Activated CD4-positive, alpha-beta T cell treated with anti-CD3 and anti-CD28 coated beads for 4 hours (primary cell): Measurements from ENCODE around the gene OBSCN.

Experiments used
- DNase-seq, 2 donors: peaks; one replicate each; pipeline ENCODE4 v3.0.0-alpha.2; 2020

Gene OBSCN

DNA sequence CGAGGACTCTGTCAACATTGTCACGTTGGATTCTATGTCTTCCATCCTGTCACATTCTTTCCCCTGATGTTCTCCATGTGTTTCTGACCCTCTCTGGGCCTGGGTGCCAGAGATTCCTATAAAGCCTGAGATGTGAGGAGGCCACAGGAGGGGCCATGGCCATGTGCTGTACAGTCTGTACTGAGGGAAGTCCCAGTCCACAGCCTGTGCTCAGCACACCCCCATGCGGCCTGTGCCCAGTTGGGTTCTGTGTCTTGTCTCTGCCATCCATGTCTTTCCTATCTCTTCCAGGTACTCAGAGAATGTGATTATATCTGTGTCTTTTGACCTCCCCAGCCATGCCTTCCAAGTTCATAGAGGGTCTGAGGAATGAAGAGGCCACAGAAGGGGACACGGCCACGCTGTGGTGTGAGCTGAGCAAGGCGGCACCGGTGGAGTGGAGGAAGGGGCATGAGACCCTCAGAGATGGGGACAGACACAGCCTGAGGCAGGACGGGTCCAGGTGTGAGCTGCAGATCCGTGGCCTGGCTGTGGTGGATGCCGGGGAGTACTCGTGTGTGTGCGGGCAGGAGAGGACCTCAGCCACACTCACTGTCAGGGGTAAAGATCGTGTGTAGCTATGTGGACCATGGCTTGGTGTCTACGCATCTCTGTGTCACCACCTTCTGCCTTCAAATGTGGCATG is 86.1 kb downstream of the OBSCN start:
- DNase-seq = no peak

DNA sequence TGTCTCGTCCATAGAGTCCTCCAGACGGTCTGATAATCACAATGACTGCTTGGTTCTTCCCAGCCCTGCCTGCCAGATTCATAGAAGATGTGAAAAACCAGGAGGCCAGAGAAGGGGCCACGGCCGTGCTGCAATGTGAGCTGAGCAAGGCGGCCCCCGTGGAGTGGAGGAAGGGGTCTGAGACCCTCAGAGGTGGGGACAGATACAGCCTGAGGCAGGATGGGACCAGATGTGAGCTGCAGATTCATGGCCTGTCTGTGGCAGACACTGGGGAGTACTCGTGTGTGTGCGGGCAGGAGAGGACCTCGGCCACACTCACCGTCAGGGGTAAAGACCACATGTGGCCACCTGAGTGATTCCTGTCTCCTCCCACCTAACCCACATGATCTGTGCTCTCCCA is 86.9 kb downstream of the OBSCN start:
- DNase-seq = no peak

DNA sequence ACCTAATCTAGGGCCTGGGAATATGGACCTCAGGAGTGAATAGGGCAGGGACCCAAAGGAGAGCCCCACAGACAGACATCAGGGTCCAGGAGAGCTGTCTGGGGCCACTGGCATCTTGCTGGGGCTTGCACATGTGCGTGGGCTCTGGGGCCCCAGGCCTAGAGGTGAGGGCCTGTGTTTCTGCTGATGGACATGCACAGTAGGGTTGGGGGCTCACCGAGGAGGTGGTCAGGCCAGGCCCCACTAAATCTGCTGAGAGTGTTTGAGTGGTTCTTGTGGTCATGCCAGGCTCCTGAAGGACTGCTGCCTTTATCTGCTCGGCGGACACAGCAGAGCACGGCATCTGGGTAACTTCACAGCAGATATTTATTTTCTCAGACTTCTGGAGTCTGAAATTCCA is 87.4 kb downstream of the OBSCN start:
- DNase-seq = no peak

DNA sequence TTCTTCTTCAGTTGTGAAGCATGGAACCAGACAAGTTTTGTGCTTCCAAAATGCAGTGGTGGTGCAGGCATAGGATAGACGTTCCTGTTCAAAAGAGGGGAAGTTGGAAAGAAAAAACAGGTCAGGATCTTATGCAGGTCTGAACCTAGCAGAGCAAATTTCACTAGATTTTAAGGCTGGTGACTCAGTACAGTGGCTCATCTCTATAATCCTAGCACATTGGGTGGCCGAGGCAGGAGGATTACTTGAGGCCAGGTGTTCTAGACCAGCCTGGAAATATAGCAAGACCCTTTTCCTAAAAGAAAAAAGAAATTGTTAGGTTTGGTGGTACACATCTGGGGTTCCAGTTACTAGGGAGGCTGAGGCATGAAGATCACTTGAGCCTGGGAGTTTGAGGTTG is 88.1 kb downstream of the OBSCN start:
- DNase-seq = no peak

DNA sequence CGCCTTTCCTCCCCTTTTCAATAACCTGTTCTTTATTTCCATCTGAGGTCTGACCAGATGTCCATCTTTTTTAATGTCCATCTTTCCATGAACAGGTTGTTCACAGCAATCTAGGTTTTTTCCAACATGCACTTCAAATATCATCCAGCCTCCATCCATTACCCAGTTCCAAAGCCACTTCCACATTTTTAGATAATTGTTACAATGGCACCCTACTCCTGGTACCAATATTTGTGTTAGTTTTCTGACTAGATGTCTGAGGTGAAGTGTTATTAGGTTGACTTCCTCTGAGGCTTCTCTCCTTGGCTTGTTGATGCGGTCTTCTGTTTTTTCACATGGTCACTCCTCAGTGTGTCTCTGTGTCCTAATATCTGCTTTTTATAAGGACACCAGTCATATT is 89.4 kb downstream of the OBSCN start:
- DNase-seq = no peak

DNA sequence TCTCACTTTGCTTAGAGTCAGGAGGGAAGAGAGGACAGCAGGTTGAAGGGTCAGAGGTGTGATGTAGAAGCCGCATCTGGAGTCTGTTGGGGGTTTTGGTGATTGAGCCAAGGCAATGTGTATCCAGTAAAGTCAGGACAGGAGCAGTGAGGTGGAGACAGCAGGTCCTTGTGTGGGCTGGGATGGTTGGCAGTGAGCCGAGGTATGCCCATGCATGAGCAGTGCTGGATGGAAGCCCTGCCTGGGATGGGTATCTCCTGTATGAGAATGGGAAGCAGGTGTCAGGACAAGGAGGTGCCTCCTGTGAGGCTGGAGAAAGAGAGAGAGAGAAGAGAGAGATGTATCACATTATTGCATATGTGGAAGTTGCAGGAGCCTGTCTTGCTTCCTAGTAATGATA is 90.0 kb downstream of the OBSCN start:
- DNase-seq = no peak

DNA sequence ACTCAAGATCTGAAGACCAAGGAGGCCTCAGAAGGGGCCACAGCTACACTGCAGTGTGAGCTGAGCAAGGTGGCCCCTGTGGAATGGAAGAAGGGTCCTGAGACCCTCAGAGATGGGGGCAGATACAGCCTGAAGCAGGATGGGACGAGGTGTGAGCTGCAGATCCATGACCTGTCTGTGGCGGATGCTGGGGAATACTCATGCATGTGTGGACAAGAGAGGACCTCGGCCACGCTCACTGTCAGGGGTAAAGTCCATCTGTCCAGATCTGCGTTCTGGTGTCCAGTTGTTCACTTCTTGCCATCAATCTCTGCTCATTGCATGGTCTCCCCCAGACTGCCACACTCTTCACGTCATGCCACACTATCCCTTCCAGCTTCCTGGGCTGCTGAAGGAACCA is 90.6 kb downstream of the OBSCN start:
- DNase-seq = no peak

DNA sequence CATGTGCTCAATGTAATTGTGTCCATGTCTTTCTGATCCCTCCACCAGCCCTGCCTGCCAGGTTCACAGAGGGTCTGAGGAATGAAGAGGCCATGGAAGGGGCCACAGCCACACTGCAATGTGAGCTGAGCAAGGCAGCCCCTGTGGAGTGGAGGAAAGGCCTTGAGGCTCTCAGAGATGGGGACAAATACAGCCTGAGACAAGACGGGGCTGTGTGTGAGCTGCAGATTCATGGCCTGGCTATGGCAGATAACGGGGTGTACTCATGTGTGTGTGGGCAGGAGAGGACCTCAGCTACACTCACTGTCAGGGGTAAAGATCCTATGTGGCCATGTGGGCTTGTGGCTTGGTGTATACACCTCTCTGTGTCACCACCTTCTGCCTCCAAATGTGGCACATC is 91.4 kb downstream of the OBSCN start:
- DNase-seq = no peak

DNA sequence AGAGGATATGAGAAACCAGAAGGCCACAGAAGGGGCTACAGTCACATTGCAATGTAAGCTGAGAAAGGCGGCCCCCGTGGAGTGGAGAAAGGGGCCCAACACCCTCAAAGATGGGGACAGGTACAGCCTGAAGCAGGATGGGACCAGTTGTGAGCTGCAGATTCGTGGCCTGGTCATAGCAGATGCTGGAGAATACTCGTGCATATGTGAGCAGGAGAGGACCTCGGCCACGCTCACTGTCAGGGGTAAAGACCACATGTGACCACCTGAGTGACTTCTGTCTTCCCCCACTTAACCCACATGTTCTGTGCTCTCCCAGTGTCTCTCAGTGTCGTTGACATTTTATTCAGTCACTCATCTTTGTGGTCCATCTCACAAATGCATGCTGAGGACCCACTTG is 92.1 kb downstream of the OBSCN start:
- DNase-seq = no peak

DNA sequence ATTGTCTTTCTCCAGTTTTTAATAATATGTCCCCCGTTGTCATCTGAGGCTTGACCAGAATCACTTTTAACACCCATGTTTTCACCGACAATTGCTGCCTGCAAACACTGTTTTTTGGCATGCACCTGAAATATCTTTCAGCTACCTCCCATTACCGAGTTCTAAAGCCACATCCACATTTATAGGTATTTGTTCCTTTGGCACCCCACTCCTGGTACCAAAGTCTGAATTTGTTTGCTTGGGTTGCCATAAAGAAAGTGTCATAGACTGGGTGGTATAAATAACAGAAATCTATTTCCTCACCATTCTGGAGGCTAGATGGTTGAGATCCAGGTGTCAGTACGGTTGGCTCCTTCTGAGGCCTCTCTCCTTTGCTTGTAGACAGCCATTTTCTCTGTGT is 94.2 kb downstream of the OBSCN start:
- DNase-seq = no peak

DNA sequence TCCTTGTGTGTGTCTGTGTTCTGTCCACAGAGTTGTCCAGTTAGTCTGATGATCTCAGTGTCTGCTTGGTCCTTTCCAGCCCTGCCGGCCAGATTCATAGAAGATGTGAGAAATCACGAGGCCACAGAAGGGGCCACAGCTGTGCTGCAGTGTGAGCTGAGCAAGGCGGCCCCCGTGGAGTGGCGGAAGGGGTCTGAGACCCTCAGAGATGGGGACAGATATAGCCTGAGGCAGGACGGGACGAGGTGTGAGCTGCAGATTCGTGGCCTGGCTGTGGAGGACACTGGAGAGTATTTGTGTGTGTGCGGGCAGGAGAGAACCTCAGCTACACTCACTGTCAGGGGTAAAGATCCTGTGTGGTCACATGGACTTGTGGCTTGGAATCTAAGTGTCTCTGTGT is 95.8 kb downstream of the OBSCN start:
- DNase-seq = no peak

DNA sequence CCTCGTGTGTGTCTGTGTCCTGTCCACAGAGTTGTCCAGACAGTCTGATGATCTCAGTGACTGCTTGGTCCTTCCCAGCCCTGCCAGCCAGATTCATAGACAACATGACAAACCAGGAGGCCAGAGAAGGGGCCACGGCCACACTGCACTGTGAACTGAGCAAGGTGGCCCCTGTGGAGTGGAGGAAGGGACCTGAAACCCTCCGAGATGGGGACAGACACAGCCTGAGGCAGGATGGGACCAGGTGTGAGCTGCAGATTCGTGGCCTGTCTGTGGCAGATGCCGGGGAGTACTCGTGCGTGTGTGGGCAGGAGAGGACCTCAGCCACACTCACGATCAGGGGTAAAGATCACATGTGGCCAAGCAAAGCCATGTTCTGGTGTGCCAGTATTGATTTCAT is 96.4 kb downstream of the OBSCN start:
- DNase-seq = no peak

DNA sequence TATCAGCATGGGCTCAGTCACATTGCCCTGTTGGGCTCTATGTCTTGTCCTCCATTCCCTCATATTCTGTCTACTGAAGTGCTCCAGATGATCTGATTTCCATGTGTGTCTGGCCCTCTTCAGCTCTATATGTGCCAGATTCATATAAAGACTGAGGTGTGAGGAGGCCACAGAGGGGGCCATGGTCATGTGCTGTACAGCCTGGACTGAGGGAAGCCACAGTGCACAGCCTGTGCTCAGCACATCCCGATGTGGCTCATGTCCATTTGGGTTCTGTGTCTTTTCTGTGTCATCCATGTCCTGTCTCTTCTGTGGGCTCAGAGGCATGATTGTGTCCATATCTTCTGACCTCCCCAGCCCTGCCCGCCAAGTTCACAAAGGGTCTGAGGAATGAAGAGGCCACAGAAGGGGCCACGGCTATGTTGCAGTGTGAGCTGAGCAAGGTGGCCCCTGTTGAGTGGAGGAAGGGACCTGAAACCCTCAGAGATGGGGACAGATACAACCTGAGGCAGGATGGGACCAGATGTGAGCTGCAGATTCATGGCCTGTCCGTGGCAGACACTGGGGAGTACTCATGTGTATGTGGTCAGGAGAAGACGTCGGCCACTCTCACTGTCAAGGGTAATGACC is 97.0 kb downstream of the OBSCN start:
- no peak for DNase-seq

DNA sequence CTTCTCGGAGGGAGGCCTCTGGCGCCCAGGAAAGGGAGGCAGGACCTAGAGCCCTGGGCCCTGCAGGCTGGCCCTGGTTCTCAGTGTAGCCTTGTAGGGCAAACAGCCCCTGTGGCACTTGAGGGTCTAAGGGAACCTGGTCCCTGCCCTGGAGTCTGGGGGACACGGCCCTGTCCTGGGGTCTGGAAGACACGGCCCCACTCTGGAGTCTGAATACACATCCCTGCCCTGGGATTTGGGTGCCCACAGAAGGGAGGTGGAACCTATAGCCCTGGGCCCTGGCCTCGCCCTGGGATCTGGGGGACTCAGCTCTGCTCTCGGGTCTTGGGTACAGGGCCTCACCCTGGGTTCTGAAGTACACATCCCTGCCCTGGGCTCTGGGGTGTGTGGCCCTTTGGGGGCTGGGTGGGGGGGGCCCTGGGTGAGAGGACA is 97.9 kb downstream of the OBSCN start:
- no peak for DNase-seq

DNA sequence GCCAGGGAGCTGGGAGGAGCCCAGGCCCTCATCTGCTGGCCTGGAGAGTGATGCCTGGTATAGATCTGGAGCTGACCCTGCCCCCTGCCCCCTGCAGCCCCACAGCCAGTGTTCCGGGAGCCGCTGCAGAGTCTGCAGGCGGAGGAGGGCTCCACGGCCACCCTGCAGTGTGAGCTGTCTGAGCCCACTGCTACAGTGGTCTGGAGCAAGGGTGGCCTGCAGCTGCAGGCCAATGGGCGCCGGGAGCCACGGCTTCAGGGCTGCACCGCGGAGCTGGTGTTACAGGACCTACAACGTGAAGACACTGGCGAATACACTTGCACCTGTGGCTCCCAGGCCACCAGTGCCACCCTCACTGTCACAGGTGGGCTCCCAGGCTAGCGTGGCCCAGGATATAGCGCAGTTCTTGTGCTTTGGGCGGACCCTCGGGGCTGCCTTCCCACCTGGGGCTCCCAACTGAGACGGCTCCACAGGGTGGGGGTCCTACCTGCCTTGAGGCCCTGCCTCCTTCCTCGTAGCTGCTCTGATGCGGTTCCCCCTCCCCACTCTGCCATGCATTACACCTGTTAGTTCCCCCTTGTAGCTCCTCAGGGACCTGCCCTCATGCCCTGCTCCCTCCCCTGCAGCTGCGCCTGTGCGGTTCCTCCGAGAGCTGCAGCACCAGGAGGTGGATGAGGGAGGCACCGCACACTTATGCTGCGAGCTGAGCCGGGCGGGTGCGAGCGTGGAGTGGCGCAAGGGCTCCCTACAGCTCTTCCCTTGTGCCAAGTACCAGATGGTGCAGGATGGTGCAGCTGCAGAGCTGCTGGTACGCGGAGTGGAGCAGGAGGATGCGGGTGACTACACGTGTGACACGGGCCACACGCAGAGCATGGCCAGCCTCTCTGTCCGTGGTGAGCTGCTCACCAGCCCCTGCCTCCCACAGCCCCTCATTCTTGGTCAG is 98.7 kb downstream of the OBSCN start:
- no peak for DNase-seq

DNA sequence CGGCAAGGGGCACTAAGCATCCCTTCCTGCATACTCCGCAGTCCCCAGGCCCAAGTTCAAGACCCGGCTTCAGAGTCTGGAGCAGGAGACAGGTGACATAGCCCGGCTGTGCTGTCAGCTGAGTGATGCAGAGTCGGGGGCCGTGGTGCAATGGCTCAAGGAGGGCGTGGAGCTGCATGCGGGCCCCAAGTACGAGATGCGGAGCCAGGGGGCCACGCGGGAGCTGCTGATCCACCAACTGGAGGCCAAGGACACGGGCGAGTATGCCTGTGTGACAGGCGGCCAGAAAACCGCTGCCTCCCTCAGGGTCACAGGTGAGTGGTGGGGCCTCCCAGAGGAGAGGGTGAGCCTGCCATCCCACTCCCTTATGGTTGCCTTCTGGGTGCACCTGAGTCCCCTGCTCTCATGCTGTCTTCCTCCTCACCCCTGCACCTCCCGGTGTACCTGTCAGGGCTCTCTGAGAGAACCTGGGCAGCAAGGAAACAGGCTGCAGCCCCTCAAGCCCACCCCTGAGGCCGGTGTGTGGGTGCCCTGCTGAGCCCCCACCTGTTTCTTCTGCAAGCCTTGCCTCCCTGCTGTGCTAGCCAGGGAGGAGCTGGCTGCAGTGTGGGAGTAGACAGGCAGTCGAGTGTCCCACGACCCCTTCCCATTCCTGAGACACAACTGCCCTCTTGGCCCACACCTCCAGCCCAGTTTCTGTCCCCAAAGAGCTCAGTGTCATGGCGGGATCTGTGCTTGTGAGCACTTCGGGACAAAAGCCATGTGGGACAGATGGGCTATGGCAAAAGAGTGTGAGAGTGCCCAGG is 99.6 kb downstream of the OBSCN start:
- DNase-seq = no peak

DNA sequence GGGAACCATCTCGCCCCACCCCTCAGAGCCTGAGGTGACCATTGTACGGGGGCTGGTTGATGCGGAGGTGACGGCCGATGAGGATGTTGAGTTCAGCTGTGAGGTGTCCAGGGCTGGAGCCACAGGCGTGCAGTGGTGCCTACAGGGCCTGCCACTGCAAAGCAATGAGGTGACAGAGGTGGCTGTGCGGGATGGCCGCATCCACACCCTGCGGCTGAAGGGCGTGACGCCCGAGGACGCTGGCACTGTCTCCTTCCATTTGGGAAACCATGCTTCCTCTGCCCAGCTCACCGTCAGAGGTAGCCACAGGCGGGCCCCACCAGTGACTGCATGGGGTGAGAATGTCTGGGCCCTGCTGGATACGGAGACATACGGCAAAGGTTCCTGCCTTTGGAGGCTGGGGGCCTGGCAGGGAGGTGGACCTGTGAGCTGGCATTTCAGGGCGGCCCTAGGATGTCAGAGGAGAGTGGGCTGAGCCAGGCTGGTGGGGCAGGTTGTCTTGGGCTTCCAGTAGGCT is 100.3 kb downstream of the OBSCN start:
- no peak for DNase-seq

DNA sequence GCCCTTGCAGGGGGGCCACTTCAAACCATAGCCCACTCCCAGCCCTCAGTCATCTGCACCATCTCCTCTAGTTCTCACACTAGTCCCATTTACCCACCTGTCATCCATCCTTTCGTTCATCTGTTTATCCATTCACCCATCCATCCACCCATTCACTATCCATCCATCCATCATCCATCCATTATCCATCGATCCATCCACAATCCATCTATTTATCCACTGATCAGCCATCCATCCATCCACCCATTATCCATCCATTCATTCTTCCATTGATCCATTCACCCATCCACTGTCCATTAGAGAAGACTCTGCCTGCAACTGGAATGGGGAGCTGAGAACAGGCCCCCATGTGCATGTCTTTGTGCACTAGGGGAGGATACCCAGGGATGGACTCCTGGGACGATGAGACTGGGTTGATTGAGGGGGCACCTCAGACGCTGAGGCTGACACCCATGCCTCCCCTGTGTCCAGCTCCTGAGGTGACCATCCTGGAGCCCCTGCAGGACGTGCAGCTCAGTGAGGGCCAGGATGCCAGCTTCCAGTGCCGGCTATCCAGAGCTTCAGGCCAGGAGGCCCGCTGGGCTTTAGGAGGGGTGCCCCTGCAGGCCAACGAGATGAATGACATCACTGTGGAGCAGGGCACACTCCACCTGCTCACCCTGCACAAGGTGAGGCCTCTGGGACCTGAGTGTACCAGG is 100.9 kb downstream of the OBSCN start:
- DNase-seq = no peak

DNA sequence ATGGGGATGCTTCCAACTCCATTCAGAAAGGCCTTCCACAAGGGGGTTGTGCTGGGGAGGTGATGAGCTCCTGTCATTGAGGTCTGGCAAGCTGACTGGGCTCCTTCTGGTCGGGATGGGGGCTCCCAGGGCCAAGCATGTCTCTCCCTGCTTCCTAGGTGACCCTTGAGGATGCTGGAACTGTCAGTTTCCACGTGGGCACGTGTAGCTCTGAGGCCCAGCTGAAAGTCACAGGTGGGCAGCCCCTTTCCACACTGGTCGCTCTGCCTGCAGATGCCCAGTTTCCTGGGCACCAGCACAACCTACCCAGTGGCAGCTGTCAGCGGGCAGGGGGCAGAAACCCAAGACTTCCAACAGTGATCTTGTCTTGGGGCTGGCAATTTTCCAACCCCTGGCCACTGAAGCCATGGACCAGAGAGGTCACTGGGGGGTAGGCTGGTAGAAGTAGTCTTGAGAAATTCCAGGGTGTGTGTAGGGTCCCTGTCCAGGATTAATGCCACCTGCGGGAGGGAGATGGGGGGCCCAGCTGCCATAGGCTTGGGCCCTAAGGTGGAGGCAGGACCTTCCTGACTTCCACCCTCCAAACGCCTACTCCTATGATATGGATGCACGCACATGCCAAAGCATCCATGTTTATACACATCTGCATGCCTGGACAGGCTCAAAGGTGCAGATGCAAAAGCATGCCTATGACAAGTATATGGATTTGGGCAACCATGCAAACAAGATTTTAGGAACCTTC is 101.7 kb downstream of the OBSCN start:
- no peak for DNase-seq

DNA sequence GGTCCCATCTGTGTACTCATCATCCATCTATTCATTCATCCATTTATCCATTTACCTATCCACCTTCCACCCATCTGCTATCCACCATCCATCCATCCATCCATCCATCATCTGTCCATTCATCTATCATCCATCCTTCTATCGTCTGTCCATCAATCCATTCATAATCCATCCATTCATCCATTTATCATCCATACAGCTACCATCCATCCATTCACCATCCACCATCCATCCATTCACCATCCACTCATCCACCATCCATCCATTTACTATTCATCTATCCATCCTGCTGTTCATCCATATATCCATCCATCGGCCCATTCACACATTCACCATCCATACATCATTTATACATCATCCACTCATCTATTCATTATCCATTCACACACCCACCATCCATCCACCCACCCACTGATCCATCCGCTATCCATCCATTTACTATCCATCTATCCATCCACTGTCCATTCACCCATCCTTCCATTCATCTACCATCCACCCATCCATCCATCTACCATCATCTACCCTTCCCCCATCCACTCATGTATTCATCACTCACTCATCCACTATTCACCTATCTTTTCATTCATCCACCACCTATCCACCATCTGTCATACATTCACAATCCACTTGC is 102.4 kb downstream of the OBSCN start:
- no peak for DNase-seq

DNA sequence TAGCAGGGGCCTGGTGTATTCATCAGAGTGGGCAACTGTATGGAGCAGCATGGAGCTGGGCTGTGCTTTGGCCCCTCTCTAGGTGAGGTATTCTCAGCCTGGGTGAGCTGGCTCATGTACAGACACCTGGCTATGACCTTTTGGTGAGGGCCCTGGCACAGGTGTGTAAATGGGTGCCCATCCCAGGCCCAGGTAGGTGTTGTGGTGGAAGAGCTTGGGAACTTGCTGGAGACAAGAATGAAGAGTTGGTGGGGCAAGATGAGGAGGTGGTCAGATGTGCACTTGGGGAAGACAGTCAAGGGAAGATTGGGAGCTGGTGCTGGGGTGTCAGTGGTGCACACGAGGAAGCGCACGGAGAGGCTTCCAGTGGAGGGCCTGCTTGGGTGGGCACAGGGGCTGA is 103.2 kb downstream of the OBSCN start:
- DNase-seq = no peak
